Astrocyte (in vitro differentiated cells and primary cell): Measurements from ENCODE around the gene INCA1. TPM values are rescaled to one million over a fixed set of nuclear protein-coding genes. Genes with fewer than 3 reads are reported as not detected.

ENCODE experiments used
- DNase-seq: peaks from one replicate; pipeline ENCODE4 v3.0.0-alpha.2; 2010; ENCODE audit warnings: low read depth
- FAIRE-seq: peaks from 2 replicates; lab custom pipeline; 2011; peaks lifted over from hg19 to GRCh38; lab: Jason Lieb, UNC
- H2AFZ ChIP-seq: 2 replicates; pipeline ENCODE4 v1.6.0; 2012; ENCODE audit warnings: low read depth, low read length, inconsistent platforms
- H3K27ac ChIP-seq: 2 replicates; pipeline ENCODE4 v1.5.1; 2011; ENCODE audit warnings: low read depth, low read length, inconsistent platforms
- H3K27me3 ChIP-seq: 2 replicates; pipeline ENCODE4 v1.6.0; 2011; ENCODE audit warnings: low read length, inconsistent platforms; ENCODE audit not compliant: insufficient read depth
- H3K36me3 ChIP-seq: 2 replicates; pipeline ENCODE4 v1.5.1; 2011; ENCODE audit warnings: low read length, inconsistent platforms; ENCODE audit not compliant: insufficient read depth
- H3K4me1 ChIP-seq: 2 replicates; pipeline ENCODE4 v1.5.1; 2011; ENCODE audit warnings: low read length, inconsistent platforms; ENCODE audit not compliant: insufficient read depth
- H3K4me2 ChIP-seq: 2 replicates; pipeline ENCODE4 v1.6.0; 2012; ENCODE audit warnings: low read length, inconsistent platforms
- H3K4me3 ChIP-seq: 2 replicates; pipeline ENCODE4 v1.5.1; 2011; ENCODE audit warnings: low read depth, mild to moderate bottlenecking, low read length, inconsistent platforms; ENCODE audit not compliant: insufficient read depth
- H3K79me2 ChIP-seq: 2 replicates; pipeline ENCODE4 v1.6.0; 2012; ENCODE audit warnings: mild to moderate bottlenecking, low read length, inconsistent platforms; ENCODE audit not compliant: insufficient read depth
- H3K9ac ChIP-seq: 2 replicates; pipeline ENCODE4 v1.6.0; 2012; ENCODE audit warnings: mild to moderate bottlenecking, low read length, inconsistent platforms
- H3K9me3 ChIP-seq: 2 replicates; pipeline ENCODE4 v1.5.1; 2012; ENCODE audit warnings: low read depth, mild to moderate bottlenecking, low read length, inconsistent platforms; ENCODE audit not compliant: insufficient read depth
- H4K20me1 ChIP-seq: 2 replicates; pipeline ENCODE4 v1.6.0; 2012; ENCODE audit warnings: low read length, inconsistent platforms; ENCODE audit not compliant: insufficient read depth
- H3K27ac Mint-ChIP-seq: one replicate; pipeline ENCODE4 v1.8.0; 2021; ENCODE audit warnings: mild to moderate bottlenecking, mixed read lengths; ENCODE audit not compliant: unreplicated experiment
- H3K27me3 Mint-ChIP-seq: one replicate; pipeline ENCODE4 v1.8.0; 2021; ENCODE audit warnings: low read depth, mixed read lengths; ENCODE audit not compliant: unreplicated experiment
- H3K36me3 Mint-ChIP-seq: one replicate; pipeline ENCODE4 v1.8.0; 2021; ENCODE audit warnings: low read depth, mixed read lengths; ENCODE audit not compliant: unreplicated experiment
- H3K4me1 Mint-ChIP-seq: one replicate; pipeline ENCODE4 v1.8.0; 2021; ENCODE audit warnings: low read depth, mixed read lengths; ENCODE audit not compliant: unreplicated experiment
- H3K4me3 Mint-ChIP-seq: one replicate; pipeline ENCODE4 v1.8.0; 2021; ENCODE audit warnings: mild to moderate bottlenecking, moderate library complexity, mixed read lengths; ENCODE audit not compliant: unreplicated experiment
- H3K9me3 Mint-ChIP-seq: one replicate; pipeline ENCODE4 v1.8.0; 2021; ENCODE audit warnings: mild to moderate bottlenecking, mixed read lengths; ENCODE audit not compliant: unreplicated experiment
- EZH2 ChIP-seq: IDR thresholded peaks from 2 replicates; pipeline ENCODE4 v1.6.1; 2012; ENCODE audit warnings: mild to moderate bottlenecking, low read length, inconsistent platforms; ENCODE audit not compliant: insufficient read depth
- total RNA-seq: library from RNA; stranded (reverse); gene quantifications from 2 replicates; pipeline ENCODE4 v1.2.1, GENCODE V29; 2021
- TF ChIP-seq, protein P1 (sequence below): IDR thresholded peaks from 2 replicates; pipeline ENCODE4 v1.5.1; 2011; ENCODE audit warnings: low read depth, mild to moderate bottlenecking, inconsistent platforms, low read length, moderate library complexity; ENCODE audit not compliant: insufficient read depth

INCA1 gene
- total RNA-seq, 1 donor from 2014 or later, result 1.7 TPM

DNA sequence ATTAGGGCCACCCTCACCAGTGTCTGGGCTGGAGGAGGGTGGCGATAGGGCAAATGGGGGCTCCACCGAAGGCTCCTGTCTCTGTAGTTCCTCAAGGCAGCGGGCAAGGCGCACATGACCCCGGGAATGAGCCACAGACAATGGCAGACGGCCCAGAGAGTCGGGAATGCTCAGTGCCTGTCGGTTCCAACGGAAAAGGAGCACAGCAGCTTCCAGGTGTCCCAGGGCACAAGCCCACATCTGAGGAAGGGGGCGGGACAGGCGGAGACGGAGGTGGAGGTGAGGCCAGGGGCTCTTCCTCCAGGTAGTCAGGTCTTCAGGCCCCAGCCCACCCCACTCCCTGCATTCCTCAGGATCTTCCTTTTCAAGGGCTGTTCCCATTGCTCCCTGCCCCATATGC lies 24.6 kb downstream of the INCA1 start:
- peaks cover 10% of the 10 kb centered on the region for H3K36me3 ChIP-seq
- FAIRE-seq, result no peak
- H3K4me1 ChIP-seq, result peaks cover 23% of the 10 kb centered on the region
- peaks cover 41% of the 10 kb centered on the region for H3K79me2 ChIP-seq
- peaks cover 41% of the 10 kb centered on the region for H4K20me1 ChIP-seq
- H3K9me3 ChIP-seq, result no peaks in the 10 kb centered on the region
- H3K9ac ChIP-seq, result no peak overlapping the region
- H3K4me1 Mint-ChIP-seq, result peaks cover 24% of the 10 kb centered on the region
- no peaks in the 10 kb centered on the region for H3K9me3 Mint-ChIP-seq
- no peak overlapping the region for H3K27ac ChIP-seq
- no peak overlapping the region for H3K4me2 ChIP-seq
- TF ChIP-seq EZH2, result no peak
- TF ChIP-seq, protein P1, sequence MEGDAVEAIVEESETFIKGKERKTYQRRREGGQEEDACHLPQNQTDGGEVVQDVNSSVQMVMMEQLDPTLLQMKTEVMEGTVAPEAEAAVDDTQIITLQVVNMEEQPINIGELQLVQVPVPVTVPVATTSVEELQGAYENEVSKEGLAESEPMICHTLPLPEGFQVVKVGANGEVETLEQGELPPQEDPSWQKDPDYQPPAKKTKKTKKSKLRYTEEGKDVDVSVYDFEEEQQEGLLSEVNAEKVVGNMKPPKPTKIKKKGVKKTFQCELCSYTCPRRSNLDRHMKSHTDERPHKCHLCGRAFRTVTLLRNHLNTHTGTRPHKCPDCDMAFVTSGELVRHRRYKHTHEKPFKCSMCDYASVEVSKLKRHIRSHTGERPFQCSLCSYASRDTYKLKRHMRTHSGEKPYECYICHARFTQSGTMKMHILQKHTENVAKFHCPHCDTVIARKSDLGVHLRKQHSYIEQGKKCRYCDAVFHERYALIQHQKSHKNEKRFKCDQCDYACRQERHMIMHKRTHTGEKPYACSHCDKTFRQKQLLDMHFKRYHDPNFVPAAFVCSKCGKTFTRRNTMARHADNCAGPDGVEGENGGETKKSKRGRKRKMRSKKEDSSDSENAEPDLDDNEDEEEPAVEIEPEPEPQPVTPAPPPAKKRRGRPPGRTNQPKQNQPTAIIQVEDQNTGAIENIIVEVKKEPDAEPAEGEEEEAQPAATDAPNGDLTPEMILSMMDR, result no peak
- no peak overlapping the region for H3K4me3 ChIP-seq
- H3K36me3 Mint-ChIP-seq, result peaks cover 32% of the 10 kb centered on the region
- no peak overlapping the region for H3K4me3 Mint-ChIP-seq
- H3K27me3 ChIP-seq, result no peaks in the 10 kb centered on the region
- no peak for DNase-seq
- no peaks in the 10 kb centered on the region for H3K27me3 Mint-ChIP-seq
- H3K27ac Mint-ChIP-seq, result no peak overlapping the region
- no peak overlapping the region for H2AFZ ChIP-seq

DNA sequence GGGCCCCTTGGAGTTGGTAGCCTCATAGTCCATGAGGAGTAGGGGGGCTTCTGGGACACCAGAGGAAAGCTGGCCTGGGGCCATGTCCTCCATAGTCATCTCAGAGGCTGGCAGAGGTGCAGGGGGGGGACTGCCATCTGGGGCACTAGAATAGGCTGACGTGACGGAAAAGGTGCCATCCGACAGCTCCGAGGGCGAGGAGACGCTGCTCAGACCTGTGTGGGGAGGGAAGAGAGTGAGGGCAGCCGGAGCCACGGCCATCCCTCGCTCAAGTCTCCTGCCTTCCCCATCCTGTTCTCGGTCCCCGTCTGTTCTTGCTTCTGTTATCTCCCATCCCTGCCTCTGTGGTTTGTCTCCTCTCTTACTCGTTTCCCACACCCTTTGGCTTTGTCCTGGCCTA lies 25.0 kb downstream of the INCA1 start:
- Histone ChIP-seq H4K20me1 (peaks cover 41% of the 10 kb centered on the region), H3K27me3 (no peaks in the 10 kb centered on the region), H2AFZ (no peak overlapping the region), H3K27ac (no peak overlapping the region), H3K36me3 (peaks cover 10% of the 10 kb centered on the region), H3K9ac (no peak overlapping the region), H3K4me2 (no peak overlapping the region), H3K4me3 (no peak overlapping the region), H3K79me2 (peaks cover 41% of the 10 kb centered on the region), H3K9me3 (no peaks in the 10 kb centered on the region), H3K4me1 (peaks cover 23% of the 10 kb centered on the region)
- Mint-ChIP-seq H3K27me3 (no peaks in the 10 kb centered on the region), H3K36me3 (peaks cover 29% of the 10 kb centered on the region), H3K4me1 (peaks cover 24% of the 10 kb centered on the region), H3K4me3 (no peak overlapping the region), H3K9me3 (no peaks in the 10 kb centered on the region), H3K27ac (no peak overlapping the region)
- no peak for FAIRE-seq
- no peak for DNase-seq
- TF ChIP-seq, protein P1, result no peak

GRCh38 chr17:4971826-4972225 lies 25.5 kb downstream of the INCA1 start:
- H3K27me3 ChIP-seq, result no peaks in the 10 kb centered on the region
- no peak overlapping the region for H3K4me2 ChIP-seq
- TF ChIP-seq, protein P1, result no peak
- TF ChIP-seq EZH2, result no peak
- Mint-ChIP-seq H3K27me3 (no peaks in the 10 kb centered on the region), H3K4me3 (no peak overlapping the region), H3K4me1 (peaks cover 24% of the 10 kb centered on the region), H3K36me3 (peaks cover 28% of the 10 kb centered on the region), H3K9me3 (no peaks in the 10 kb centered on the region), H3K27ac (no peak overlapping the region)
- H4K20me1 ChIP-seq, result peaks cover 41% of the 10 kb centered on the region
- peaks cover 41% of the 10 kb centered on the region for H3K79me2 ChIP-seq
- peaks cover 23% of the 10 kb centered on the region for H3K4me1 ChIP-seq
- no peak overlapping the region for H3K27ac ChIP-seq
- no peaks in the 10 kb centered on the region for H3K9me3 ChIP-seq
- no peak overlapping the region for H3K9ac ChIP-seq
- no peak overlapping the region for H2AFZ ChIP-seq
- FAIRE-seq, result no peak
- H3K36me3 ChIP-seq, result peaks cover 9% of the 10 kb centered on the region
- no peak overlapping the region for H3K4me3 ChIP-seq
- DNase-seq, result no peak
